ENCODE measurements around the gene U2AF2.

The U2AF2 gene

GRCh38 chr19:55676889-55677505 lies 22.2 kb downstream of the U2AF2 start:
- DNase-seq, result no peak

- no peak for DNase-seq
These were observed 22.8 kb downstream of the U2AF2 start for GRCh38 chr19:55677572-55678028.

GRCh38 chr19:55678121-55678671 lies 23.4 kb downstream of the U2AF2 start:
- no peak for DNase-seq

GRCh38 chr19:55679343-55680257 lies 24.8 kb downstream of the U2AF2 start:
- no peak for DNase-seq

GRCh38 chr19:55680339-55681130 lies 25.7 kb downstream of the U2AF2 start:
- no peak for DNase-seq

- no peak for DNase-seq
These were observed 26.6 kb downstream of the U2AF2 start for GRCh38 chr19:55681131-55682092.

- no peak for DNase-seq
These were observed 28.8 kb downstream of the U2AF2 start for GRCh38 chr19:55683449-55684261.

- DNase-seq, result no peak
These were observed 30.3 kb downstream of the U2AF2 start for GRCh38 chr19:55684946-55685681.

- DNase-seq, result no peak
These were observed 30.9 kb downstream of the U2AF2 start for GRCh38 chr19:55685776-55686175.

- DNase-seq, result no peak
These were observed 31.6 kb downstream of the U2AF2 start for GRCh38 chr19:55686311-55687050.

GRCh38 chr19:55687281-55688201 lies 32.7 kb downstream of the U2AF2 start:
- no peak for DNase-seq

GRCh38 chr19:55688422-55689218 lies 33.8 kb downstream of the U2AF2 start:
- DNase-seq, result no peak

- no peak for DNase-seq
These were observed 34.7 kb downstream of the U2AF2 start for GRCh38 chr19:55689411-55690108.

GRCh38 chr19:55690109-55690768 lies 35.4 kb downstream of the U2AF2 start:
- DNase-seq, result no peak

- no peak for DNase-seq
These were observed 36.1 kb downstream of the U2AF2 start for GRCh38 chr19:55690769-55691545.
